NCI-H2227 (cell line): ENCODE data around the gene CHD2.
"Not testable (repeated sequence)": the region's sequence is repeated elsewhere in the genome, so short reads cannot be mapped to it uniquely, and the experiment has no call there.

Experiments used
- DNase-seq: peaks from one replicate; lab custom pipeline; 2025; ENCODE audit not compliant: unreplicated experiment; lab: John Stamatoyannopoulos, UW

The CHD2 gene

GRCh38 chr15:93046120-93046519 is 146.0 kb downstream of the CHD2 start:
- no peak for DNase-seq

GRCh38 chr15:93046721-93047120 is 146.6 kb downstream of the CHD2 start:
- DNase-seq = no peak

DNA sequence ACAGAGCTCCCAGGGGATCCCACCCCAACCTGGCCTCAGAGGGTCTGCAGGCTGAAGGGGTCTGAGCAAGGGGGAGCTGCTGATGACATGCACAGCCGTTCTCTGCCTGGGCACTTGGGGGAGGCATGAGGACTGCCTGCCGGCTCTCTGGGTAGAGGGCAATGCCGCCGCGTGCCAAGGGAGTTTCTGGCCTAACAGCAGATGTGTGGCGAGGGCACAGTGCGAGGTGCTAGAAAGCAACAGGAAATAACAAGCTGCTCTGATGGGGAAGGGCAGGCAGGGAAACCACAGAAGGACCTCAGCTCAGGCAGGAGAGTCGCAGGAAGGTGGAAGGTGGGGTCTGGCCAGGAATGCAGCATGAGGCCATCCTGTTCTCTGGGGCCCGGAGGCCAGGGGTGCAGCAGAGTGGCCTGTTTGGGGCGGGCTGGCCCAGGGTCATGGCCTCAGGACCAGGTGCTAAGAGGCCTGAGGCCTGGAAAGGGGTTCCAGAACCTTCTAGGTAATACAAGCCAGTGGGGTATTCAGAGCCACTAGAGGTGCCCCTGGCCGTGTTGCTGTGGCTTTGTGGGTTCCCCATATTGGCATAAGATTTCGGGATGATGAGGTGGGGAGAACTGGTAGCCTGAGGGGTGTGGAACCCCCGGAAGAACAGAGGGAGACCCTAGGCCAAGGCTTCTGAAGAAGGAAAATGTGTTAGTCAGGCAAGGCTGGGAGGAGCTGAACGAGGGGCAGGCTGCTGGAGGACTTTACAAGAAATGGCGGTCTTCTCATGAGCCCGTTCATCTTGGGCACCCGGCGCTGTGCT is 147.7 kb downstream of the CHD2 start:
- no peak for DNase-seq

- DNase-seq = no peak
These were observed 148.2 kb downstream of the CHD2 start for GRCh38 chr15:93048426-93048721.

DNA sequence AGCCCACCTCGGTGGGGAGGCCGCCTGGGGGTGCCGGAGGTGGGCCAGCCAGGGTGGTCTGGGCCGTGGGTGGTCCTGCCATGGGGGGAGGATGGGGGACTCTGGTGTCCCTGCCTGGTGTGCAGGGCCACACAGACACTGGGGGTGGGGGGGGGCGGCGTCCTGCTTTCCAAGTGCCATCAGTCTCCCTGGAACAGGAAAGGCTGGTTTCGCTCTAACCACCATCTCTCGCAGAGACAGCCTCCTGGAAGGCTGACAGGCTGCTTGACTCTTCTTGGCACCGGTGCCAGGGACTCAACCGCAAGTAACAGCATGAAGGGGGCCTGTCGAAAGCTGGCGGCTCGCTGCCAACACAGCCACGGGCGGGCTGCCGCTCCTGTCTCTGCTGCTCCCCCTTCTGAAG is 148.6 kb downstream of the CHD2 start:
- no peak for DNase-seq

GRCh38 chr15:93049233-93049632 is 149.1 kb downstream of the CHD2 start:
- no peak for DNase-seq

GRCh38 chr15:93049914-93050578 is 149.9 kb downstream of the CHD2 start:
- DNase-seq = no peak

DNA sequence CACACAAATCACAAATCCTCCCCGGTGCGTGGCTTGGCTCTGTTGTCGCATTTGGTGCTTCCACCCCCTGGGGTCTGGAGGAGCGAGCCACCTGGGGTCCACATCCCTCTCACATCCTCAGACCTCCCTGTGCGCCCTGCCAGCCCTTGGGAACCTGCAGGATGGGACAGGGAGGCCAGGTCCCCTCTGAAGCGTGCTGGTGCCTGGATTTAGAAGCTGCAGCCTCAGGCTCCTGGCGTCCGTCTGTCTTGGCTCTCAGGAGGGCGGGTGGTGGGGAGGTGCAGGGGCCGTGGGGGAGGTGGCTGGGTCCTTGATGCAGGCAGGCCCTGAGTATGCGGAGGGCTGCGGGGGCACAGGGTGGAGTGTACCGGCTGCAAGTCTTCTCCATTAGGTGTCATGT is 150.5 kb downstream of the CHD2 start:
- no peak for DNase-seq

DNA sequence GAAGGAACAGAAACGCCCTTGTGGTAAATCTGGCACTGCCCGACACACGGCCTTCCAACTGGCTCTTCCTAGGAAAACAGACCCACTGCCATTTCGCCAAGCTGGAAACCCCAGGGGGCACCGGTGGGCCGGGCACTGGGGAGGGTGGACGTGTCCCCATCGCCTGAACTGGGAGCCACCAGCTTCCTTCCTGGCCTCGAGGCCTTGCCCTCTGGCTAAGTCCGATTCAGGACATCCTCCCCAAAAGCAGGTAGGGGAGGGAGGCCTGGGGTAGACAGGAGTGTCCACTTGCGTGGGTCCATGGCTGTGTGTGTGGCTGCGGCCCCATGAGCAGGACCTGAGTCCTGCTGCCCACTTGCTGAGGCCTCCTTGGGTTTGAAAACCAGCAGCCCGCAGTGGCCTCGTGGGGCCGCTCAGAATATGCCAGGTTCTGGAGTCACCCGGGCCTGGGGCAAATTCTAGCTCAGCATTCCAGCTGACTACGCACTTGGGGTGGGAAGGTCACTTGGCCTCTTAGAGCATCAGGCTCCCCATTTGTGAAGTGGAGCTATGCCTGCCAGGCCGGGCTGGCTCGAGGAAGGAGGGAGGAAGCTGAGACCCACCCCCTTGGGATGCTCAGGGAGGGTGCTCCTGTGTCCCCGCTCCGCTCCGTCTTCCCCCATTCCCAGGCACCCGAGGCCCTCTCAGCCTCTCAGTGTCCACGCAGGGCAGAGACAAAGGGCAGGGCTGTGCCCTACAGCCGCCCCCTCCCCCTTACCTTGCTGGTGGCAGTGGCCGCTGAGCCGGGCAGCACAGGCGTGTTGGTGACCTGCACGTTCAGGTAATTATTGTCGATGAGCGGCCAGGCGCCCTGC is 151.3 kb downstream of the CHD2 start:
- DNase-seq = no peak

- DNase-seq = no peak
These were observed 152.2 kb downstream of the CHD2 start for GRCh38 chr15:93052090-93052879.

DNA sequence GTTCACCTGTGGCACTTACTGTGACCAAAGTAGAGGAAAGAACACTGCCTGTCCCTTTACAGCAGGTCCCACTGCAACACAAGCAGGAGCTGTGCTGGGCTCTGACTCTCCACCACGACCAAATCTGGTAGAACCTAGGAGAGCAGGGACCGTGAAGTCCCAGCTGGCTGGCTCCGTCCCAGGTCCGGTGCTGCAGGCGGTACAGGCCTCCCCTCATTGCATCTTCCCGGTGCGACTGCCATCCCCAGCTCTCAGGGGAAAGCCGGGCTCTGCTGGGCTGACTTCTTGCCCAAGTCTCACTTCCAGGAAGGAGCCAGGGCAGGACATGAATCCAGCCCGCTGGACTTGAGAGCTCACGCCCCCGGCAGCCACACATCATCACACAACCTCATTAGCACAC is 155.1 kb downstream of the CHD2 start:
- DNase-seq = no peak

GRCh38 chr15:93056836-93057235 is 156.7 kb downstream of the CHD2 start:
- no peak for DNase-seq

DNA sequence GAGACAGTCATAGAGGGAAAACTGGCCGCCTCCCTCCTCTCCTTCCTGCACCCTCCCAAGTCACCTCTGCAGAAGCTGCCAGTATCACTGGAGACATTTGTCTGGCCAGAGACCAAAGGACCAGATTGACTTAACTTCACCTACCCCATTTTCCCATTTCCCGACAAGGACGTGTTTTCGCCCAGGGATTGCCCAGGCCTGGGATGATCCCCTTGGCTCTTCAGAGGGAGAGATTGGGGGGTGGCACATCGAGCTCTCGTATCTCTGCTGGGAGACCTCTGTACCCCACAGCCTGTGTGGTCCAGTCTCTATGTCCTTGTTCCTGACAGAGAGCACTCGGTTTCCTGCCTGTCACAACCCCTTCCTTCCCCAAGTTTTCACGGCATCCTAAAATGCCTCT is 157.5 kb downstream of the CHD2 start:
- no peak for DNase-seq

GRCh38 chr15:93058128-93058527 is 158.0 kb downstream of the CHD2 start:
- no peak for DNase-seq

DNA sequence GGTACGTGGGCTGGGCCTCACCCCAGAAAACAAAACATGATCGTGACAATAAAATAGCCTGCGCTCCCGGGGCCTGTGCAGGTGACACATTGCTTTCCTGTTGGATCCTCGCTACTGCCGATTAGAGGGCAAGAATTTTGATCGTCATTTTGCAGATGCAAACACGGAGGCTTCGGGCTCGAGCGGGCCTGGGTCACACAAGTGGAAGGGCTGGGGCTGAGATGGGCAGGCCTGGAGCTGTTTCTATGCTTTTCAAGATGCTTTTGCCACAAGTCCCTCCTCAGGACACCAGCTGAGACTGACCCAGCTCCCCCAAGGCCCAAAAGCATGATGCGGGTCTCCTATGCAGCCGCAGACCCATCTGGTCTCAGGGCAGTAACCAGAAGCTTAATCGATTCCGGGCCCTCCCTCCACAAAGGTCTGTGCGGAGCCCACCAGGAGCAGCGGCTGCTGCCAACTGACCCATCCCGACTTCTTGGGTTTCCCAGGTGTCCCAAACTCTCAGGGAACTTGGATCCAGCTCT is 158.8 kb downstream of the CHD2 start:
- no peak for DNase-seq

- no peak for DNase-seq
These were observed 159.3 kb downstream of the CHD2 start for GRCh38 chr15:93059442-93059841.

- no peak for DNase-seq
These were observed 160.5 kb downstream of the CHD2 start for GRCh38 chr15:93060336-93061248.

DNA sequence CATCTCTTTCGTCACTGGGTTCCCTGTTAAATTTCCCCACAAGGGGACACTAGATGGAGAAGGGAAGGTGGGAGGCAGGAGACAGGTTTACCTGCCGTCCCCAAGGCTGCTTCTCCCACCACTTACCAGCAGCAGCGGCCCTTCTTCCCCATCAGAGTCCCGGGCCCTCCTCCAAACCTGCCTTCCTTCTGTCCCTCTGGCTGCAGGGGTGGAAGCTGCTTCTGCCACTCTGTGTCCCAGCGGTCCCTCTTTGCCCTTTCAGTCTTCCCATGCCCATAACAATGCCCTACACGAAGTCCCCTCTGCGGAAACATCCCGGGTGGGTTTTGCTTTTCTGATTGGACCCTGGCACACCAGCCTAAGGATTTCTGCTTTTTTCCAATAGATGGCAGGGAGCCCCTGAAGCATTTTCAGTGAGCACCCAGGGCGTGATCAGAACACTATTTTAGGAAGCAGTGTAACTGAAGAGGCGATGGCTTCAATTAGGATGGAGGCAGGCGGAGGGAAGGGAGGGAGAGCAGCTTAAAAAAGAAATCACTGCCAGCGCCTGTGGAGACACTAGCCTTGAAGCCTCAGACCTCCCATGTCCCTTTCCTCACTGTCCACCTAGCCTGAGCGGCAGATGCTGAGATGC is 162.6 kb downstream of the CHD2 start:
- DNase-seq = not testable (repeated sequence)

DNA sequence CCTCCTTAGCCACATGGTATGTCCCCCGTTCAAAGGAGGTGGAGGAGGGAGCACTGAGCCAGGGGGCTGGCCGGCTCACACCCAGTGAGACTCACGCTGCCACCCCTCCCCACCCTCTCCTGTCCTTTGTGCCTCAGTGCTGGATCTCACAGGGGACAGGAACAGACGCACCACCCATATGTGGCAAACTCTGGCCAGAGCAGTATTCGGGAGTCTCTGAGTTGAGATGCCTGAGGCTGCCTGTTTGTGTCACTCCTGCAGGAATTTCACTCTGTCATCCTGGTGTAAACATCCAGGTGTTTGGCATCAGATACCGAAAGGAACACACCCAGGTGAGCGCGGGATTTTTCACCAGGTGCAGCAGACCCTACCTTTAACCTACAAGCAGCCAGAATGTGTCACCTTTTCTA is 163.1 kb downstream of the CHD2 start:
- DNase-seq = no peak
